Measurements from ENCODE around the gene COBLL1. TPM values are rescaled to one million over a fixed set of nuclear protein-coding genes. Genes with fewer than 3 reads are reported as not detected.
"Not testable (repeated sequence)": the region's sequence is repeated elsewhere in the genome, so short reads cannot be mapped to it uniquely, and the experiment has no call there.

The COBLL1 gene
- total RNA-seq, 2 donors from 2014 or later, result 0.28 to 0.48 TPM

GRCh38 chr2:164719996-164720941 lies 121.4 kb downstream of the COBLL1 start:
- H3K9me3 Mint-ChIP-seq, result no peaks in the 10 kb centered on the region
- H3K4me1 Mint-ChIP-seq, result no peaks in the 10 kb centered on the region
- ATAC-seq (replicated peaks), result no peak
- no peak overlapping the region for H3K4me3 Mint-ChIP-seq
- no peaks in the 10 kb centered on the region for H3K27me3 Mint-ChIP-seq
- no peaks in the 10 kb centered on the region for H3K36me3 Mint-ChIP-seq (ENCODE audit: low read depth)
- no peak overlapping the region for H3K27ac Mint-ChIP-seq

GRCh38 chr2:164717000-164717803 lies 124.4 kb downstream of the COBLL1 start:
- Mint-ChIP-seq H3K4me1 (no peaks in the 10 kb centered on the region), H3K27ac (no peak overlapping the region), H3K9me3 (no peaks in the 10 kb centered on the region), H3K36me3 (ENCODE audit: low read depth) (no peaks in the 10 kb centered on the region), H3K4me3 (no peak overlapping the region), H3K27me3 (no peaks in the 10 kb centered on the region)
- no peak for ATAC-seq (replicated peaks)

- Mint-ChIP-seq H3K4me3 (no peak overlapping the region), H3K9me3 (no peaks in the 10 kb centered on the region), H3K27ac (no peak overlapping the region), H3K4me1 (no peaks in the 10 kb centered on the region), H3K36me3 (ENCODE audit: low read depth) (no peaks in the 10 kb centered on the region), H3K27me3 (no peaks in the 10 kb centered on the region)
- ATAC-seq (replicated peaks), result no peak
Measured at GRCh38 chr2:164714471-164714870, 127.2 kb downstream of the COBLL1 start.

DNA sequence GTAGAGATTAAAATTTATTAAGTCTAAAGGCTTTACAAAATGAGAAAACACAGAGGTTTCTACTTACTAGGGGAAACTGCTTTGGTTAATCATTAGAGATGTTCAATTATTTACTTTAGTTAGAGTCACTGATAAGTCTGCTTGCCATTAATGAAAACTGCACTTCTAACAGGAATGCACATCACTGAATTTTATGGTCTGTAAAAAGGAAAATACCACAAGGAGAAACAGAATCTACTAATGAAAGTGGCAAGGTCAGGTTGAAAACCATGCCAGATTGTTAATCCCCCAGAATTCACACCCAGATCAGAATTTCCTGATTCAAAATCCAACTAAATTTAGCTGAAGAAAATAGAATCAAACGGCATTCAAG lies 129.9 kb downstream of the COBLL1 start:
- no peak for ATAC-seq (replicated peaks)
- H3K27ac Mint-ChIP-seq, result no peak overlapping the region
- H3K4me1 Mint-ChIP-seq, result no peaks in the 10 kb centered on the region
- H3K36me3 Mint-ChIP-seq (ENCODE audit: low read depth), result no peaks in the 10 kb centered on the region
- no peaks in the 10 kb centered on the region for H3K9me3 Mint-ChIP-seq
- H3K4me3 Mint-ChIP-seq, result no peak overlapping the region
- no peaks in the 10 kb centered on the region for H3K27me3 Mint-ChIP-seq

- H3K4me1 Mint-ChIP-seq, result no peaks in the 10 kb centered on the region
- H3K27ac Mint-ChIP-seq, result no peak overlapping the region
- H3K36me3 Mint-ChIP-seq (ENCODE audit: low read depth), result no peaks in the 10 kb centered on the region
Measured at GRCh38 chr2:164710837-164711765, 130.5 kb downstream of the COBLL1 start.

GRCh38 chr2:164710252-164710836 lies 131.3 kb downstream of the COBLL1 start:
- ATAC-seq (replicated peaks); H3K36me3 Mint-ChIP-seq (ENCODE audit: low read depth); H3K27ac Mint-ChIP-seq; H3K9me3 Mint-ChIP-seq; H3K4me1 Mint-ChIP-seq; H3K4me3 Mint-ChIP-seq; H3K27me3 Mint-ChIP-seq: not testable (repeated sequence)

More at GRCh38 chr2:164710837-164711765, 130.5 kb downstream of the COBLL1 start:
- ATAC-seq (replicated peaks), result no peak
- Mint-ChIP-seq H3K27me3 (no peaks in the 10 kb centered on the region), H3K9me3 (peaks cover 3% of the 10 kb centered on the region), H3K4me3 (no peak overlapping the region)

DNA sequence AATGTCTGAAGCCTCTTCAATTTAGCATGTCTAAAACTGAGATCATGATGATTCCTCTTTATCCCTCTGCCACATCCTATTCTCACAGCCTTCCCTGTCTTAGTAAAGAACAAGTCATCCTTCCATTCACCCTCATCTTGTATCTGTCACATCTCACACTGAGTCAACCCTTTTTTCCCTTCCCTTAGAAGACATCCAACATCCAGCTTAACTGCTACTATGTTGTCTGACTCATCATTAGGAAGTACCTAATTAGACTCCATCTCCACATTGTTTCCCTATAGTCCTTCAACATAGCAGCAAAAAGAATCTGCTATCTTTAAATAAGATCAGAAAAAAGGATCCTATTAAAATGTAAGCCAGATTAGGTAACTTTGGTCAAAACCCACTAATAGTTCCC lies 135.1 kb downstream of the COBLL1 start:
- no peak for ATAC-seq (replicated peaks)
- H3K27ac Mint-ChIP-seq, result no peak overlapping the region
- no peaks in the 10 kb centered on the region for H3K4me1 Mint-ChIP-seq
- no peak overlapping the region for H3K4me3 Mint-ChIP-seq
- peaks cover 3% of the 10 kb centered on the region for H3K9me3 Mint-ChIP-seq
- no peaks in the 10 kb centered on the region for H3K36me3 Mint-ChIP-seq (ENCODE audit: low read depth)
- no peaks in the 10 kb centered on the region for H3K27me3 Mint-ChIP-seq

GRCh38 chr2:164705412-164706167 lies 136.0 kb downstream of the COBLL1 start:
- H3K4me1 Mint-ChIP-seq, result no peaks in the 10 kb centered on the region
- H3K27me3 Mint-ChIP-seq, result no peaks in the 10 kb centered on the region
- no peak for ATAC-seq (replicated peaks)
- no peak overlapping the region for H3K4me3 Mint-ChIP-seq
- H3K36me3 Mint-ChIP-seq (ENCODE audit: low read depth), result no peaks in the 10 kb centered on the region
- no peak overlapping the region for H3K27ac Mint-ChIP-seq
- peaks cover 3% of the 10 kb centered on the region for H3K9me3 Mint-ChIP-seq

DNA sequence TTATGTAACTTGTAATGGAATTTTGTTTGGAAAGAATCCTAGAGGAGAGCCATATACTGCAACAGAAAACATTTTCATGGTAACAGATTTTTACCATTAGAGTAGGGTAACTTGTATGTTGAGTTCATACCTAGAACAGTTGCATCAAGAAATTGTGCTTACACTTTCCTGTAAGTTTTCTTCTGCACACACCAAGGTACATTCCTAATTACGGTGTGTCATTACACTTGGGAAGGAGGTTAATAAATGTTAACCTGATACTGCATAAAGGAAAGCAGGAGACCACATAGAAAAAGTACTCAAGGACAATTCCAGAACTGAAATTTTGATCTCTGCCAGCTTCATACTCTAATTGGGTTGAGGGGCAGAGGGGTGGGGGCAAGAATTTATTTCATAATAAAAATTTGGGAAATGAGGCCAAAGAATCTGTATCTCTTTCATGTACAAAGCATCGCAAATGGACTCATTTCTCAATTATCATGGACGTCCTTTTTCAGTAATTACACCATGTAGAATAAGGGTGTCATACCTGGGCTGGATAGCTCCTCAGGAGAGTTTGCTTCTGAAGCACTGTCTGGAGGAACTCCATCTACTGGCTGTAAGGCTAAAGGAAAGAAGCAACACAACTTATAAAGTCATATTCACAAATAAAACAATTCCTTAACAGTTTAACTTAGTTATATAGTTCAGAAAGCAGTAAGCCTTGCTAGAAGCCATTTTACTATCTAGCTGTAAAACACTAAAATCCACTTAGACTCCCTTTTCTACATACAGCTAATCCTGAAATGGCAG lies 137.5 kb downstream of the COBLL1 start:
- H3K4me1 Mint-ChIP-seq, result no peaks in the 10 kb centered on the region
- ATAC-seq (replicated peaks), result no peak
- H3K36me3 Mint-ChIP-seq (ENCODE audit: low read depth), result no peaks in the 10 kb centered on the region
- H3K9me3 Mint-ChIP-seq, result peaks cover 3% of the 10 kb centered on the region
- no peak overlapping the region for H3K27ac Mint-ChIP-seq
- H3K4me3 Mint-ChIP-seq, result no peak overlapping the region
- no peaks in the 10 kb centered on the region for H3K27me3 Mint-ChIP-seq

GRCh38 chr2:164701565-164701964 lies 140.1 kb downstream of the COBLL1 start:
- no peaks in the 10 kb centered on the region for H3K4me1 Mint-ChIP-seq
- no peak for ATAC-seq (replicated peaks)
- peaks cover 3% of the 10 kb centered on the region for H3K9me3 Mint-ChIP-seq
- H3K27ac Mint-ChIP-seq, result no peak overlapping the region
- no peaks in the 10 kb centered on the region for H3K27me3 Mint-ChIP-seq
- no peak overlapping the region for H3K4me3 Mint-ChIP-seq
- no peaks in the 10 kb centered on the region for H3K36me3 Mint-ChIP-seq (ENCODE audit: low read depth)

DNA sequence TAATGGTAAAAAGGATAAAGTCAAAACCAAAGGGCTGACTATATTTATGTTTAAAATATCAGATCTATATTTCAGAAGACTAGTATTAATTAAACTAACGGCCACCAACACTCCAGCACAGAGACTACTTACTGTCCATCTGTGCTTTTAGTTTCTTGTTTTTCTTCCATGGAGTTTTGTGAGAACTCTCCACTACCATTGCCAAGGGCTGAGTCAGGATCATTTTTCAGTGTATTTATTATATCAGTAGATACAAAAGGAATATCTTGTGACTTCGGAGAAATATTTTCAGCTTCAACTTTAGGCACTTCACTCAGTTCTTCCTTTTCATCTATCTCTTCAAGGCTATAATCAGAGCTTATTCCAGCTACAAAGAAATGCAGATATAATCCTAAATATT lies 141.2 kb downstream of the COBLL1 start:
- Mint-ChIP-seq H3K27ac (no peak overlapping the region), H3K27me3 (no peaks in the 10 kb centered on the region), H3K9me3 (no peaks in the 10 kb centered on the region), H3K4me1 (no peaks in the 10 kb centered on the region), H3K4me3 (no peak overlapping the region), H3K36me3 (ENCODE audit: low read depth) (no peaks in the 10 kb centered on the region)
- no peak for ATAC-seq (replicated peaks)

GRCh38 chr2:164697688-164698461 lies 143.7 kb downstream of the COBLL1 start:
- Mint-ChIP-seq H3K9me3 (no peaks in the 10 kb centered on the region), H3K4me1 (no peaks in the 10 kb centered on the region), H3K27ac (no peak overlapping the region), H3K36me3 (ENCODE audit: low read depth) (no peaks in the 10 kb centered on the region), H3K4me3 (no peak overlapping the region), H3K27me3 (no peaks in the 10 kb centered on the region)
- ATAC-seq (replicated peaks), result no peak
